Stomach (tissue), 9 donors: ENCODE measurements around the gene RAB3GAP1. TPM values are rescaled to one million over a fixed set of nuclear protein-coding genes. Genes with fewer than 3 reads are reported as not detected.
"Not testable (repeated sequence)": the region's sequence is repeated elsewhere in the genome, so short reads cannot be mapped to it uniquely, and the experiment has no call there.

Experiments
- DNase-seq, 2 donors: peaks; one replicate each; pipeline versions ENCODE4 v3.0.0 to v3.0.0-alpha.2; 2013 to 2019
- H3K27ac ChIP-seq, 5 donors: fragments of 200-600 bp in 4 of 5; sonication (generic) in 4 of 5; one replicate each; pipeline ENCODE4 v1.5.1; 2013 to 2019; ENCODE audit warnings: mild to moderate bottlenecking in 1 of 5, moderate library complexity in 1 of 5
- H3K27me3 ChIP-seq, 3 donors: fragments of 200-600 bp; sonication (generic); one replicate each; pipeline ENCODE4 v1.5.1; 2017 to 2019; ENCODE audit warnings: mixed run types in 1 of 3
- H3K36me3 ChIP-seq, 4 donors: fragments of 200-600 bp; sonication (generic); 1 replicate in 3 of 4; 2 replicates in 1 of 4; pipeline ENCODE4 v1.5.1; 2016 to 2019
- H3K4me1 ChIP-seq, 4 donors: fragments of 200-600 bp; sonication (generic); one replicate each; pipeline ENCODE4 v1.5.1; 2016 to 2019
- H3K4me3 ChIP-seq, 4 donors: fragments of 200-600 bp; sonication (generic) in 3 of 4; one replicate each; pipeline ENCODE4 v1.5.1; 2016 to 2019; ENCODE audit warnings: mild to moderate bottlenecking in 1 of 4
- H3K9me3 ChIP-seq, 4 donors: fragments of 200-600 bp; sonication (generic); one replicate each; pipeline ENCODE4 v1.5.1; 2016 to 2019
- EP300 ChIP-seq: sonication (generic); formaldehyde crosslinking; IDR thresholded peaks from one replicate; pipeline ENCODE4 v1.6.1; 2017; ENCODE audit warnings: antibody characterized with exemption
- POLR2A ChIP-seq, 4 donors: fragments of 450-650 bp; IDR thresholded peaks; one replicate each; pipeline ENCODE4 v1.6.1; 2016; ENCODE audit warnings: antibody characterized with exemption in 4 of 4, control low read depth in 2 of 4, mild to moderate bottlenecking in 1 of 4, moderate library complexity in 1 of 4
- POLR2AphosphoS5 ChIP-seq, 3 donors: sonication (generic); formaldehyde crosslinking; IDR thresholded peaks; one replicate each; pipeline ENCODE4 v1.6.1; 2016; ENCODE audit warnings: antibody characterized with exemption in 3 of 3
- WGBS, 5 donors: extraction: QIAGEN DNeasy Blood & Tissue Kit in 3 of 5; methylation state at CpG; one replicate each; pipeline versions ENCODE4 v1.1.5 to v1.1.7; 2013 to 2018; 5-methylcytosine and 5-hydroxymethylcytosine counted together
- intact Hi-C: fragments of 100-400 bp; cut with DNase I; formaldehyde crosslinking; loops from one replicate; pipeline ENCODE4 v1.15.1; 2023; ENCODE audit warnings: low total_unique reads
- polyA plus RNA-seq, 3 donors: library from polyadenylated mRNA; stranded (reverse); fragments of 200-250 nt; gene quantifications; one replicate each; pipeline ENCODE4 v1.2.3, GENCODE V29; 2013
- total RNA-seq, 5 donors: library from RNA; depleted of rRNA; stranded (reverse); fragments of >200 nt; gene quantifications; one replicate each; pipeline versions ENCODE4 v1.1.0 to v1.2.3, GENCODE V29; 2014 to 2016
- TF ChIP-seq, protein P1 (sequence below), 7 experiments: fragments of 450-650 bp in 4 of 7; fragments of 200-600 bp in 3 of 7; sonication (generic) in 3 of 7; IDR thresholded peaks; one replicate each; pipeline ENCODE4 v1.5.1; 2016 to 2019; ENCODE audit warnings: antibody characterized with exemption in 7 of 7, control low read depth in 2 of 7, mild to moderate bottlenecking in 1 of 7
- donor health status: healthy with polysubstance abuse.
- donor health status: Bipolar disorder and iron deficiency.
- donor health status: healthy.

Gene RAB3GAP1
- total and polyA plus RNA-seq, 8 donors, result 14.2 to 556 (median 32.1) TPM

- DNase-seq, result peak in 1 of 2 donors; percentile 74
- H3K36me3 ChIP-seq, result no peaks in the 10 kb centered on the region
- no peaks in the 10 kb centered on the region for H3K27me3 ChIP-seq
- intact Hi-C loops, result no loop called here
- no peaks in the 10 kb centered on the region for H3K4me1 ChIP-seq
- H3K4me3 ChIP-seq, result no peak overlapping the region
- H3K27ac ChIP-seq, result no peak overlapping the region
- TF ChIP-seq EP300 (no peak), POLR2AphosphoS5 (IDR thresholded peaks at IDR 0.05) (no peak), POLR2A (IDR thresholded peaks at IDR 0.05) (no peak)
- TF ChIP-seq, protein P1, sequence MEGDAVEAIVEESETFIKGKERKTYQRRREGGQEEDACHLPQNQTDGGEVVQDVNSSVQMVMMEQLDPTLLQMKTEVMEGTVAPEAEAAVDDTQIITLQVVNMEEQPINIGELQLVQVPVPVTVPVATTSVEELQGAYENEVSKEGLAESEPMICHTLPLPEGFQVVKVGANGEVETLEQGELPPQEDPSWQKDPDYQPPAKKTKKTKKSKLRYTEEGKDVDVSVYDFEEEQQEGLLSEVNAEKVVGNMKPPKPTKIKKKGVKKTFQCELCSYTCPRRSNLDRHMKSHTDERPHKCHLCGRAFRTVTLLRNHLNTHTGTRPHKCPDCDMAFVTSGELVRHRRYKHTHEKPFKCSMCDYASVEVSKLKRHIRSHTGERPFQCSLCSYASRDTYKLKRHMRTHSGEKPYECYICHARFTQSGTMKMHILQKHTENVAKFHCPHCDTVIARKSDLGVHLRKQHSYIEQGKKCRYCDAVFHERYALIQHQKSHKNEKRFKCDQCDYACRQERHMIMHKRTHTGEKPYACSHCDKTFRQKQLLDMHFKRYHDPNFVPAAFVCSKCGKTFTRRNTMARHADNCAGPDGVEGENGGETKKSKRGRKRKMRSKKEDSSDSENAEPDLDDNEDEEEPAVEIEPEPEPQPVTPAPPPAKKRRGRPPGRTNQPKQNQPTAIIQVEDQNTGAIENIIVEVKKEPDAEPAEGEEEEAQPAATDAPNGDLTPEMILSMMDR (IDR thresholded peaks at IDR 0.05), result no peak
- no peaks in the 10 kb centered on the region for H3K9me3 ChIP-seq
- 92 to 100% (median 95%) methylated on average over 1 of the region's 1 CpG for WGBS, 5 donors
Observed at GRCh38 chr2:135030826-135031225, 21.3 kb upstream of the RAB3GAP1 start.

- H3K27me3 ChIP-seq, H3K36me3 ChIP-seq, intact Hi-C loops, H3K9me3 ChIP-seq, H3K4me1 ChIP-seq, DNase-seq, H3K4me3 ChIP-seq, H3K27ac ChIP-seq: not testable (repeated sequence)
- WGBS, 5 donors, result 94 to 98% (median 96%) methylated on average over 4 to 20 of the region's 33 CpGs; no CpG with 5 or more reads in 2 of the 5 donors
Observed at GRCh38 chr2:135033216-135033615, 18.9 kb upstream of the RAB3GAP1 start.

DNA sequence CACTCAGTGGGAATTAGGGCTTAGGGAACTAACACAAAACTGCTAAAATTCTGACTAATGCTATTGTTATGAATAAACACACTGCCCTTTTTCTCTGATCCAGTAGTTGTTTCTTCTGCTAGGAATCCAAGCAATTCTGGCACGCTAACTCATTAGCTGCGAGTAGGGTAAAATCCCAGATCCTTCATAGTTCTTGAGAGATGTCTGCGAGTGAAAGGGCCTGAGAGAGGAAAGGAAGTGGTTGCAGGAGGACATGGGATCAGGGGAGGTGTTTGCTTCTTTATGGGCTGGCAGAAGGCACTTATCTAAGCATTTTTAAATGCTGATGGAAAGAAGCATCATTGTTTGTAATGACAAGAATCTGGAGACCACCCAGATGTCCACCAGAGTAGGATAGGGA is 14.3 kb upstream of the RAB3GAP1 start:
- peaks cover 0 to 5% (median 0%) of the 10 kb centered on the region in 3 donors for H3K27me3 ChIP-seq
- H3K9me3 ChIP-seq, result no peaks in the 10 kb centered on the region
- 73 to 85% (median 82%) methylated on average over 3 of the region's 3 CpGs for WGBS, 5 donors
- H3K27ac ChIP-seq, result no peak overlapping the region
- no peak overlapping the region for H3K4me3 ChIP-seq
- DNase-seq, result no peak
- TF ChIP-seq, protein P1 (IDR thresholded peaks at IDR 0.05), result no peak
- TF ChIP-seq EP300, result no peak
- TF ChIP-seq POLR2A (IDR thresholded peaks at IDR 0.05), result no peak
- no peak for TF ChIP-seq POLR2AphosphoS5 (IDR thresholded peaks at IDR 0.05)
- intact Hi-C loops, result no loop called here
- H3K36me3 ChIP-seq, result no peaks in the 10 kb centered on the region
- no peaks in the 10 kb centered on the region for H3K4me1 ChIP-seq

DNA sequence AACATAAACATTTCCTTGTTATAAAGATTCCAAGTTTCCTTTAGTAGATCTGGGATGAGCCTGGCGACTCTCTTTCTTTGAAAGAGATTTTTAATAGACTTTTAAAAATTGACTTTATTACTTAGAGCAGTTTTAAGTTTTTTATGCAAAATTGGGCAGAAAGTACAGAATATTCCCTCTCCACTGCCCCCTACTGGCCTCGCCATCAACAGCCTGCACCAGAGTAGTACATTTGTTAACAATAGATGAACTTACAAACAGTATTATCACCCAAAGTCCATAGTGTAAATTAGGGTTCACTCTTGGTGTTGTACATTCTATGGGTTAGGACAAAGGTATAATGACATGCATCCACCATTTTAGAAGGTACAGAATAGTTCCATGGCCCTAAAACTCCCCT is 8.7 kb upstream of the RAB3GAP1 start:
- Histone ChIP-seq H3K9me3 (no peaks in the 10 kb centered on the region), H3K4me1 (no peaks in the 10 kb centered on the region), H3K27me3 (peaks cover 0 to 5% (median 0%) of the 10 kb centered on the region in 3 donors), H3K27ac (no peak overlapping the region), H3K4me3 (no peak overlapping the region), H3K36me3 (no peaks in the 10 kb centered on the region)
- no peak for DNase-seq
- TF ChIP-seq, protein P1 (IDR thresholded peaks at IDR 0.05), result no peak
- intact Hi-C loops, result no loop called here
- 59 to 75% (median 66%) methylated on average over 2 of the region's 2 CpGs for WGBS, 5 donors

- Histone ChIP-seq H3K36me3 (no peaks in the 10 kb centered on the region), H3K27me3 (no peaks in the 10 kb centered on the region), H3K27ac (no peak within 1 kb of the TSS), H3K9me3 (no peaks in the 10 kb centered on the region), H3K4me1 (peaks cover 0 to 26% (median 19%) of the 10 kb centered on the region in 4 donors), H3K4me3 (no peak within 1 kb of the TSS)
- TF ChIP-seq, protein P1 (IDR thresholded peaks at IDR 0.05), result no peak
- no peak for TF ChIP-seq EP300
- no peak for TF ChIP-seq POLR2AphosphoS5 (IDR thresholded peaks at IDR 0.05)
- no peak for TF ChIP-seq POLR2A (IDR thresholded peaks at IDR 0.05)
- intact Hi-C loops, result no loop called here
- DNase-seq, result peak in 1 of 2 donors; percentile 46
Observed at GRCh38 chr2:135047300-135047699, 4.8 kb upstream of the RAB3GAP1 start, which contains the start of gene MAP3K19. Gene MAP3K19, minus strand, starts transcription at chr2:135047447. Its CDS starts 22,800 bp downstream, at chr2:135024647.
